Measurements from ENCODE around the gene DOCK9. TPM values are rescaled to one million over a fixed set of nuclear protein-coding genes. Genes with fewer than 3 reads are reported as not detected.

The DOCK9 gene
- total RNA-seq, 1 donor: 44.5 TPM

- Histone ChIP-seq H3K27me3 (ENCODE audit: insufficient read depth, low read length) (peaks cover 30% of the 10 kb centered on the region), H3K9me3 (ENCODE audit: low read depth, low read length) (no peaks in the 10 kb centered on the region), H3K79me2 (ENCODE audit: insufficient read depth, low read length) (no peaks in the 10 kb centered on the region), H3K36me3 (ENCODE audit: insufficient read depth, low read length) (no peaks in the 10 kb centered on the region), H2AFZ (ENCODE audit: low read length) (no peak overlapping the region), H3K4me3 (ENCODE audit: insufficient read depth, low read length) (no peak overlapping the region), H3K27ac (ENCODE audit: low read depth, low read length) (no peak overlapping the region), H3K4me1 (ENCODE audit: insufficient read depth, low read length) (no peaks in the 10 kb centered on the region), H3K4me2 (ENCODE audit: insufficient read depth, low read length) (no peak overlapping the region), H4K20me1 (ENCODE audit: insufficient read depth, low read length) (no peaks in the 10 kb centered on the region)
- peak; percentile 47 for DNase-seq (ENCODE audit: insufficient read length, low spot score, missing footprints)
- no peak for TF ChIP-seq CTCF (IDR thresholded peaks at IDR 0.05; ENCODE audit: extremely low read depth, low read depth, low read length)
Measured at GRCh38 chr13:98786023-98786422, 191.8 kb downstream of the DOCK9 start.

- Histone ChIP-seq H3K4me1 (ENCODE audit: insufficient read depth, low read length) (no peaks in the 10 kb centered on the region), H3K27me3 (ENCODE audit: insufficient read depth, low read length) (peaks cover 30% of the 10 kb centered on the region), H3K4me2 (ENCODE audit: insufficient read depth, low read length) (no peak overlapping the region), H3K4me3 (ENCODE audit: insufficient read depth, low read length) (no peak overlapping the region), H3K36me3 (ENCODE audit: insufficient read depth, low read length) (no peaks in the 10 kb centered on the region), H3K79me2 (ENCODE audit: insufficient read depth, low read length) (no peaks in the 10 kb centered on the region), H3K27ac (ENCODE audit: low read depth, low read length) (no peak overlapping the region), H3K9me3 (ENCODE audit: low read depth, low read length) (no peaks in the 10 kb centered on the region), H2AFZ (ENCODE audit: low read length) (no peak overlapping the region), H4K20me1 (ENCODE audit: insufficient read depth, low read length) (no peaks in the 10 kb centered on the region)
- DNase-seq (ENCODE audit: insufficient read length, low spot score, missing footprints): no peak
- TF ChIP-seq CTCF (IDR thresholded peaks at IDR 0.05; ENCODE audit: extremely low read depth, low read depth, low read length): no peak
Measured at GRCh38 chr13:98785405-98785804, 192.5 kb downstream of the DOCK9 start.

- no peak for TF ChIP-seq CTCF (IDR thresholded peaks at IDR 0.05; ENCODE audit: extremely low read depth, low read depth, low read length)
- Histone ChIP-seq H3K4me1 (ENCODE audit: insufficient read depth, low read length) (no peaks in the 10 kb centered on the region), H3K27me3 (ENCODE audit: insufficient read depth, low read length) (peaks cover 28% of the 10 kb centered on the region), H4K20me1 (ENCODE audit: insufficient read depth, low read length) (no peaks in the 10 kb centered on the region), H3K4me2 (ENCODE audit: insufficient read depth, low read length) (no peak overlapping the region), H3K79me2 (ENCODE audit: insufficient read depth, low read length) (no peaks in the 10 kb centered on the region), H2AFZ (ENCODE audit: low read length) (no peak overlapping the region), H3K27ac (ENCODE audit: low read depth, low read length) (no peak overlapping the region), H3K4me3 (ENCODE audit: insufficient read depth, low read length) (no peak overlapping the region), H3K36me3 (ENCODE audit: insufficient read depth, low read length) (no peaks in the 10 kb centered on the region), H3K9me3 (ENCODE audit: low read depth, low read length) (no peaks in the 10 kb centered on the region)
- DNase-seq (ENCODE audit: insufficient read length, low spot score, missing footprints): peak; percentile 62
Measured at GRCh38 chr13:98784666-98785065, 193.2 kb downstream of the DOCK9 start.

GRCh38 chr13:98783856-98784478 is 193.9 kb downstream of the DOCK9 start:
- H3K4me2 ChIP-seq (ENCODE audit: insufficient read depth, low read length): no peak overlapping the region
- H3K79me2 ChIP-seq (ENCODE audit: insufficient read depth, low read length): no peaks in the 10 kb centered on the region
- no peak overlapping the region for H2AFZ ChIP-seq (ENCODE audit: low read length)
- no peak overlapping the region for H3K27ac ChIP-seq (ENCODE audit: low read depth, low read length)
- H3K9me3 ChIP-seq (ENCODE audit: low read depth, low read length): no peaks in the 10 kb centered on the region
- no peaks in the 10 kb centered on the region for H3K4me1 ChIP-seq (ENCODE audit: insufficient read depth, low read length)
- no peaks in the 10 kb centered on the region for H3K36me3 ChIP-seq (ENCODE audit: insufficient read depth, low read length)
- no peak overlapping the region for H3K4me3 ChIP-seq (ENCODE audit: insufficient read depth, low read length)
- no peak for TF ChIP-seq CTCF (IDR thresholded peaks at IDR 0.05; ENCODE audit: extremely low read depth, low read depth, low read length)
- H3K27me3 ChIP-seq (ENCODE audit: insufficient read depth, low read length): peaks cover 28% of the 10 kb centered on the region
- H4K20me1 ChIP-seq (ENCODE audit: insufficient read depth, low read length): no peaks in the 10 kb centered on the region
- peak; percentile 58 for DNase-seq (ENCODE audit: insufficient read length, low spot score, missing footprints)

All from osteoblast (primary cell).